Cardiac fibroblast (primary cell): Measurements from ENCODE around the gene HOXD13.

Source experiments
- DNase-seq, 2 donors: peaks; one replicate each; pipeline versions ENCODE4 v3.0.0 to v3.0.0-alpha.2; 2010; ENCODE audit warnings: low read depth in 2 of 2
- H3K4me3 ChIP-seq, 2 donors: replicated peaks in 1 of 2; 1 replicate in 1 of 2; 2 replicates in 1 of 2; pipeline ENCODE4 v1.5.1; 2011; ENCODE audit warnings: low read depth in 2 of 2, low read length in 2 of 2, mild to moderate bottlenecking in 2 of 2, moderate library complexity in 1 of 2
- TF ChIP-seq, protein P1 (sequence below): IDR thresholded peaks from one replicate; pipeline ENCODE4 v1.5.1; 2011; ENCODE audit warnings: low read depth, mild to moderate bottlenecking, low read length, inconsistent platforms

The HOXD13 gene

DNA sequence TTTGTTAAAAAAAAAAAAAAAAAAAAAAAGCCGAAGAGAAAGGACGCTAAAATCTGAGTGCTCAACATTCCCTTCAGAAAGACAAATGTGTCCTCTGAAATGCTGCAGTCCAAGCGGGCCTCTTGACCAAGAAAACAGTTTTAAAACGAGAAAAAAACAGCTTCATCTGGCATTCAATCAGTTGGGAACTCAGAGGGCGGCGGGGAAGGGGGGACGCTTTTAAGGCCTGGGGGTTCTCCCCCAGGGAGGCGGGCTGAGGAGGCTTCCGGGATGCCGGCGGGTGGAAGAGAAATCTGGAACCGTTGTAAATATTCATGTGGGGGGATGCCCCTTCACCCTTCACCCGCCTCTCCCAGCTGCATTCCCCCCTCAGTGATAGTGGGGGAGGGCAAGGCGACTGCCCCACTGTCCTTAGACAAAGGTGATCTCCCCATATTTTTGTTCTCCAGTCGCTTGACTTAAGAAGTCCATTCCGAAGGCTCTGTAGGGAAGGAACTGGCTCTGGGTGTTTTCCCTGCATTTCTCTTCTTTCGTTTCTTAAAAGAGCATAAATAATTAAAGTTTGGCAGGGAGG lies 11.3 kb downstream of the HOXD13 start:
- DNase-seq: no peak
- no peak overlapping the region for H3K4me3 ChIP-seq
- TF ChIP-seq, protein P1, sequence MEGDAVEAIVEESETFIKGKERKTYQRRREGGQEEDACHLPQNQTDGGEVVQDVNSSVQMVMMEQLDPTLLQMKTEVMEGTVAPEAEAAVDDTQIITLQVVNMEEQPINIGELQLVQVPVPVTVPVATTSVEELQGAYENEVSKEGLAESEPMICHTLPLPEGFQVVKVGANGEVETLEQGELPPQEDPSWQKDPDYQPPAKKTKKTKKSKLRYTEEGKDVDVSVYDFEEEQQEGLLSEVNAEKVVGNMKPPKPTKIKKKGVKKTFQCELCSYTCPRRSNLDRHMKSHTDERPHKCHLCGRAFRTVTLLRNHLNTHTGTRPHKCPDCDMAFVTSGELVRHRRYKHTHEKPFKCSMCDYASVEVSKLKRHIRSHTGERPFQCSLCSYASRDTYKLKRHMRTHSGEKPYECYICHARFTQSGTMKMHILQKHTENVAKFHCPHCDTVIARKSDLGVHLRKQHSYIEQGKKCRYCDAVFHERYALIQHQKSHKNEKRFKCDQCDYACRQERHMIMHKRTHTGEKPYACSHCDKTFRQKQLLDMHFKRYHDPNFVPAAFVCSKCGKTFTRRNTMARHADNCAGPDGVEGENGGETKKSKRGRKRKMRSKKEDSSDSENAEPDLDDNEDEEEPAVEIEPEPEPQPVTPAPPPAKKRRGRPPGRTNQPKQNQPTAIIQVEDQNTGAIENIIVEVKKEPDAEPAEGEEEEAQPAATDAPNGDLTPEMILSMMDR: no peak

DNA sequence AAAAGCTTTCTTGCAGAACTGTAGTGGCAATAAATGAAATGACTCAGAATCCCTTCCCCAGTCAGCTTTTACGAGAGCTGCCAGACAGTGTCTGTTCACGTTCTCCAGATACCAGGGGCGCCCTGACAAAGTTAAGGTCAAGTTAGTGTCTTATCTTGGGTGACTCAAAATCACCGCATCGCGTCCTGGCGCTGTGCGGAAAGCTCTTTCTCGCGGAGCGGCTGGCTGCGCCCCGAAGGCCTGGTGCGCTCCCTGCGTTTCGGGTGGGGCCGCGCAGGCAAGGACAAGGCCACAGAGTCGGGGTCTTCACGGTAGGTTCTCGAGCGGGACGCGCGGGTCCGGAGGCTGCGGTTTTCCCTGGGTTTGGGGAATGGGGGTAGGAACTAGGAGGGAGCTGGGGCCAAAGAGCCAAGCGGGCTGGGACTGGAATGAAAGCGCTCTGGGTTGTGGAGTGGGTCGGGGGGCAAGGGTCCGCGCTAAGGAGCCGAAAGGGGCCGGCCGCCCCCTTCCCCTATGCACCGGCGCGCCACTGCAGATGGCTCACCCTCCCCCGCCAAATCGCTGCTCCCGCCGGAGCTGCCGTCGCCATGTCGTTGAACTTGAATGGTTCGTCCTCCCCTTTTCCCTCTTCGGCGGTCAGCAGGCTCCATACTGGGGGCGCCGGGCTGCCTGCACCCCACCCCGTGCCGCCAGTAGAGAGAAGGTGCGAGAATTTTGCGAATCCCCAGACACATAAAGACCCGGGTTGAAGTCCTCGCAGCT lies 12.0 kb downstream of the HOXD13 start:
- no peak overlapping the region for H3K4me3 ChIP-seq
- DNase-seq: no peak
- TF ChIP-seq, protein P1: no peak

DNA sequence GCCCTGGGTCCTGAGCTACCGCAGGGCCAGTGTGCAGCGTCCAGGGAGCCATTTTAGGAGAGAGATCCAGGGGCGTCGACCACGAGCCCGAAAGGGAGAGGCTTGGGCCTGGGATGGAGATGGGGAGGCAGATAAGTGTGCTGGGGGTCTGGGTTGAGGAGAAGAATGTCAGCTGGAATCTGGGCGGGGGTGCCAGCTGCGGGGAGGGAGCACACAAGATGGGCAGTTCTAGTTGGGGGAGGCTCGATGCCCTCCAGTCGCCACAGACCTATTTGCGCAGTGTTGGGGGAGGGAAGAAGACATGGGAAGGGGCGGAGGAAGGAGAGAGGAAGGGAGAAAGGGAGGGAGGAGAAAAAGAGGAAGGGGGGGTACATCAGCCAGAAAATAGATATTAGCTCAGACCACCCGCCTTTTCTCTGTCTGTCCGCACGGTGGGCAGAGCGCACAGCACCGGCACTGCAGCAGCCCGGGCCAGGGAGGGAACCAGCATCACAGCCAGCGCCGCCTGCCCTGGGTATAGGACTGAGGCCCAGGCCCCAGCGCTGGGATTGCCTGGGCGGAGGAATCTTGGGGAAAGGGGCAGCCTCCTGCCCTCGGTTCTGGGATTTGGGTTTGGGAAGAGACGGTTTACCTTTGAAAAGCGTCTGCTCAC lies 12.7 kb downstream of the HOXD13 start:
- H3K4me3 ChIP-seq: no peak overlapping the region
- DNase-seq: no peak
- TF ChIP-seq, protein P1: no peak

DNA sequence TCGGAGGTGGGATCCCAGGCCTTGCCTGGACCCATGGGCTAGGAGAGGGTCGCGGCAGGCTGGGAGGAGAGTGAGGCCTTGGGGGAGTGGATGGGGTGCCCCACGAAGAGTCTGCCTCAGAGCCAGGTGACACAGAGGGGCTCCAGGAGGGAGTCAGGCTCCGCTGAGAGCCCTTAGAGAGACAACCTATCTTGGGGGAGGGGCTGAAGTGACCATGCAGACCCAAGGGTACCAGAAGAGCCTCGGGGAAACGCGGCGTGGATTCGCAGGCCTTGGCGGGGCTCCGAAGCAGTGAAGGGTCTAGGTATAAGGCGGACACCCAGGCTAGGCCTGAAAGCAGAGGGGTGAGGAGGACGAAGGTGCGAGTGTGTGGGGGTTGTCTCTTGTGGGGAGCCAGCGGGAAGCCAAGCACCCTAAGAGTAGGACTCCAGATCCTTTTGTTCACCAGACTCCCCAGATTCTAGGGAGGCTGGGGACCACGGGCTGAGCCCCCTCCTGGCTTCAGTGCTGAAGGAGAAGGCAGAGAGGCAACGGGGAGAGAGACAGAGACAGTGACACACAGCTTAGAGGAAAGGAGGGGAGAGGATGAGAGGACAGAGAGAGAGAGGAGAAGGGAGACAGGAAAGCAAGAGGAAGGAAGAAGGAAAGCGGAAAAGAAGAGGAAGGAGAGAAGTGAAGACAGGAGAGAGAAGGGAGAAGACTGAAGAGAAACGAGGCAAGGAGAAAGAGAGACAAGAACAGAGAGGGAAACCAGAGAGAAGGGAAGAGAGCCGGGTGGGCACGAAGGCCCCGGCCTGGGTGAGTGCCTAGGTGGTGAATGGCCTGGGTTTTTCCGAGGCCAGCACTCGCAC lies 13.4 kb downstream of the HOXD13 start:
- TF ChIP-seq, protein P1: no peak
- no peak overlapping the region for H3K4me3 ChIP-seq
- DNase-seq: no peak

DNA sequence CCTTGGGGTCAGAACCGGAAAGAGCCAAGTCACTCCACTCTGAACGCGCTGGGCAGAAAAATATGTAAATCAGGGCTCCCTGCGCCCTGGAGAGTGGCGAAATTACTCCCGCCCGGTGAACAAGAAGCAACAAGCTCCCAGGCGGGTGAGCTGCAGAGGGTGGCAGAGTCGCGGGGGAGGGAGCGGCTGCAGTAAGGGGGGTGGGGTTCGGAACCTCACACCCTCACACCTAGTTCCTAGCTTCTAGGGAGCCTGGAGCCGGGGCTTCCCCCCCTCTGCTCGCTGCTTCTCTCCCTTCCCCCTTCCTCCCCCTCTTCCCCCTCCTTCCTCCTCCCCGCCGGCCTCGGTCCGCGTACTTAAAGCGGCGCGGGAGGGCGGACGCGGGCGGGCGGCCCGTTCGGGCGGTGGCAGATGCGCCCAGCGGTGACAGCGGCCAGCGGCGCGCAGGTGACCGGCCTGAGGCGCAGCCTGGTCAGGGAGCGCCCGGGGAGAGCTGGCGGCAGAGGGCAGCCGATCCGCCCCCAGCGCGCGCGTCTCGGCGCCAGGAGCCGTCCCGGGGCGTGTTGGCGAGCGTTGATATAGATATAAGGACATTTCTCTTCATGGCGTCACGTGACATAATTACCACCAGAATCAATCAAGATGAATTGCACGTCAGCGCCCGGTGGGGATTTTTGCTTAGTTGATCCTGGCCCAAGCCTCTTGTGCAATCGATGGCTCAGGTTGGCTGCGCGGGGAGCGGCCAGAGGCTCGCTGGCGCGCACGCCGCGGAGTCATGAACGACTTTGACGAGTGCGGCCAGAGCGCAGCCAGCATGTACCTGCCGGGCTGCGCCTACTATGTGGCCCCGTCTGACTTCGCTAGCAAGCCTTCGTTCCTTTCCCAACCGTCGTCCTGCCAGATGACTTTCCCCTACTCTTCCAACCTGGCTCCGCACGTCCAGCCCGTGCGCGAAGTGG lies 14.3 kb downstream of the HOXD13 start, which contains the start of gene HOXD11:
Gene HOXD11 (plus strand): TSS at position 700 of the 959 bp plus-strand sequence. CDS start 76 bp downstream, at position 776.
- DNase-seq: peak in 1 of 2 donors; percentile 24
- TF ChIP-seq, protein P1: no peak
- H3K4me3 ChIP-seq: no peak within 1 kb of the TSS
